ENCODE measurements around the gene KLHL36.
"Not testable (repeated sequence)": the region's sequence is repeated elsewhere in the genome, so short reads cannot be mapped to it uniquely, and the experiment has no call there.

Gene KLHL36

DNA sequence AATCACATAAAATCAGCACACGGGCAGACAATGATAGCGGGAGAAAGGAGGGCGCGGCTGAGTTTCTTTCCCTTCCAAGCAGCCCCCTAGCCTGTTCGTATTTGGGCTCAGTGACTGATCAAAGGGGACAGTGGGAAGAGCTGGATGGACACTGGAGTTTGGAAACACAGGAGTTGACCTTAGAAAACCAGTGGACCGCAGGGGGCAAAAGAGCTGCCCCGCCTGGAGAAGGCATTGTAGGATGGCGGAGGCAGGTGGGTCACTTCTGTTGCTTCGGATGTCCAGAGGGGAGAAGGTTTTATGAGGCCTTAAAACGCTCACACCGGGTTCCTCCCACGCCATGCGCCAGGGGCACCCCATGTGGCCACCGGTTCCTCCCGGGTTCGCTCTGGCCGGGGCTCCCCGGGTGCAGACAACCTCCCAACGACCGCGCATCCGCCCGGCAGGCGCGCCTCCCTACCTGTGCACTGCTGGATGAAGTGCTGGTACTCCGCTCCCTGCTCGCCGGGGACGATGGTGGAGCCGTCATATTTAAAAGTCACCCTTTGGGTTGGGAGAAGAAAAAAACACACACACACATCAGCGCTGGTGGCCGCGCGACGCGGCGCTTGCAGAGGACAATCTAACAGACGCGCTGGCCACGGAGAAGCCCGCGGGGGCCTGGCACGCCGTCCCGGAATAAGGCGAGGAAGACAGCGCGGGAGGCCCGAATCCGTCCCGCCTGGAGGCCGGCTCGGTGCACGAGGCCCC is 31.1 kb upstream of the KLHL36 start:
- DNase-seq = no peak

- peak; percentile 85 for DNase-seq
Observed at GRCh38 chr16:84617791-84618580, 30.3 kb upstream of the KLHL36 start, which contains the start of gene COTL1. TSS of gene COTL1 (minus strand) at chr16:84618078. CDS start at chr16:84617914, 164 bp downstream.

- DNase-seq = no peak
Observed at GRCh38 chr16:84618581-84619460, 29.5 kb upstream of the KLHL36 start.

DNA sequence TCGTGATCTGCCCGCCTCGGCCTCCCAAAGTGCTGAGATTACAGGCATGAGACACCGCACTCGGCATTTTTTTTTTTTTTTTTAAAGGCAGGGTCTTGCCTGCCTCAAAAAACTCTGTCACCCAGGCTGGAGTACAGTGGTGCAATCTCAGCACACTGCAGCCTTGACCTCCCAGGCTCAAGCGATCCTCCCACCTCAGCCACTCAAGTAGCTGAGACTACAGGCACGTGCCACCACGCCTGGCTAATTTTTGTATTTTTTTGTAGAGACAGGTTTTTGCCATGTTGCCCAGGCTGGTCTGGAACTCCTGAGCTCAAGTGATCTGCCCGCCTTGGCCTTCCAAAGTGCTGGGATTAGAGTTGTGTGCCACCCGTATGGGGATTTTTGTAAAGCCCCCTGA is 27.4 kb upstream of the KLHL36 start:
- not testable (repeated sequence) for DNase-seq

GRCh38 chr16:84625556-84625955 is 22.8 kb upstream of the KLHL36 start:
- no peak for DNase-seq

DNA sequence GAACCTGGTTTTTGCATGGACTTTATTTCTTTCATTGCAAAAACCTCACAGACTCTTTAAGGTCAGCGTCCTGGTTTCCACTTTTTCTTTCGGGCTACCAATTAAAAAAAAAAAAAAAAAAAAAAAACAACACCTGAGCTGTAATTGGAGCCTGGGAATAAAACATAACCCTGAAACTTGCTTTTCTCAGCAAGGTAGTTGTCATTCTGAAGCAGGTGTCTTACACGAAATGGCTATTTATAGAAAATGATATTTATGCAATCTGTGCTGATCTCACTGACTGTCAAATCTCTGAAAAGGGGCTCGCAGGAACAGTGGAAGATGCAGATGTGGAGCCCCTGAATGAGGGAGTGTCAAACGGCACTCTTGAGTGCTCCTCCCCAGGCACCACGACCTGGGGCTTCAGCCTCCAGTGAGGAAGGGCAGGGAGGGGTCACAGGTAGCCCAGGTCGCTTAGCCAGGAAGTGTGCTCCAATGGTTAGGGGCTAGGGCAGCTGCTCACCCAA is 20.0 kb upstream of the KLHL36 start:
- no peak for DNase-seq

- DNase-seq = no peak
Observed at GRCh38 chr16:84629580-84629979, 18.7 kb upstream of the KLHL36 start.

GRCh38 chr16:84630009-84630408 is 18.3 kb upstream of the KLHL36 start:
- DNase-seq = no peak

- no peak for DNase-seq
Observed at GRCh38 chr16:84630446-84631152, 17.7 kb upstream of the KLHL36 start.

DNA sequence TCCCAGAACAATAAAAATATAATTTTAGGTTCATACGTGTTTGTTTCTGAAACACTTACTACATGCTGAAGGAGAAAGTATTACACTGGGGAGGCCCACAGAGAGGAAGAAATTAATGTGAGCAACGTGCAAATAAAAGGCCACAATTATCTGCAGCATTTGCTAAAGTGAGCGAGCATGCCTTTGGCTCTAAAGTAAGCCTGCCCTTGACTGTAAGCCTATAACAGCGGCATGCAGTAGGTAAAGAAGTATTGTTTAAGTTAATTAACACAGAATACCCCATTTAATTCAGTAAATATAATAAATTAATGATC is 17.2 kb upstream of the KLHL36 start:
- no peak for DNase-seq

- no peak for DNase-seq
Observed at GRCh38 chr16:84631886-84632285, 16.4 kb upstream of the KLHL36 start.

DNA sequence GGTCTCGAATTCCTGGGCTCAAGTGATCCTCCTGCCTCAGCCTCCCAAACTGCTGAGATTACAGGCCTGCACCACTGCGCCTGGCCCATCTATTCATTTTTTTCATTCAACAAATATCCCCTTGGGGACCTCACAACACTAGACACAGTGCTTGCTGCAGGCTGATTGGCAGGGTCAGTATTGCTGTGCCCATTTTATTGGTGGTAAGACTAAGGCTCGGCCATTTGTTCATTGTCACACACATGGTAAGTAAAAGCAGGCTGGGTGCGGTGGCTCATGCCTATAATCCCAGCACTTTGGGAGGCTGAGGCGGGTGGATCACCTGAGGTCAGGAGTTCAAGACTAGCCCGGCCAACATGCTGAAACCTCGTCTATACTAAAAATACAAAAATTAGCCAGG is 15.4 kb upstream of the KLHL36 start:
- not testable (repeated sequence) for DNase-seq

DNA sequence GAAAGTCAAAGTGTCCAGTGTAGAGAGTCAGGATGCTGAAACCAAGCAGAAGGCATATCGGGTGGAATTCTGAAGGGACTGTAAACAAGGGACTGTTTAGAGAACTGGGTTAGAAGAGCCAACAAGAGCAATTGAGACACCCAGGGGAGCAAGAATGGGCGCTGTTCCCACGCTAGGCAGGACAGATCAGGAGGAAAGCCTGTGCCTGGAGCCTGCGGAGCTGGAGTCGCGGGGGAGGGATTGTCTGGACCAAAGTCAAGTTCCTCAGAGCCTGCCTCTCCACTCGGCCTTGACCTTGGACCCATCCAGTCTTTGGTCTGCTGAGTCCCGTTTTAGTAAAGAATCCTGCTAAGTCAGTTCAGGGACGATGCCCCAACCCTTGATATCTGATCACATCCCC is 14.7 kb upstream of the KLHL36 start:
- DNase-seq = no peak

- DNase-seq = no peak
Observed at GRCh38 chr16:84635702-84636101, 12.6 kb upstream of the KLHL36 start.

DNA sequence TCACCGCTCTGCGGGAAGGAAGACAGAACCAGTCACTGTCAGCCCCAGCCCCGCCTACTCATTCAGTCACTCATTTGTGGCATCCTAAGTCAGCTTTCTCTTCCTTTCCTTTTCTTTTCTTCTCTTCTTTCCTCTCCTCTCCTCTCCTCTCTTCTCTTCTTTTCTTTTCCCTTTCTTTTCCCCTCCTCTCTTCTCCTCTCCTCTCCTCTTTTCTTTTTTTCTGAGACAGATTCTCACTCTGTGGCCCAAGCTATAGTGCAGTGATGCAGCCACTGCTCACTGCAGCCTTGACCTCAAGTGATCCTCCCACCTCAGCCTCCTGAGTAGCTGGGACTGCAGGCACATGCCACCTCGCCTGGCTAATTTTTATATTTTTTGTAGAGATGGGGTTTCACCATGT is 10.6 kb upstream of the KLHL36 start:
- no peak for DNase-seq

GRCh38 chr16:84638231-84638806 is 10.0 kb upstream of the KLHL36 start:
- no peak for DNase-seq

- DNase-seq = no peak
Observed at GRCh38 chr16:84640145-84640544, 8.2 kb upstream of the KLHL36 start.

GRCh38 chr16:84641643-84642358 is 6.5 kb upstream of the KLHL36 start:
- DNase-seq = no peak

DNA sequence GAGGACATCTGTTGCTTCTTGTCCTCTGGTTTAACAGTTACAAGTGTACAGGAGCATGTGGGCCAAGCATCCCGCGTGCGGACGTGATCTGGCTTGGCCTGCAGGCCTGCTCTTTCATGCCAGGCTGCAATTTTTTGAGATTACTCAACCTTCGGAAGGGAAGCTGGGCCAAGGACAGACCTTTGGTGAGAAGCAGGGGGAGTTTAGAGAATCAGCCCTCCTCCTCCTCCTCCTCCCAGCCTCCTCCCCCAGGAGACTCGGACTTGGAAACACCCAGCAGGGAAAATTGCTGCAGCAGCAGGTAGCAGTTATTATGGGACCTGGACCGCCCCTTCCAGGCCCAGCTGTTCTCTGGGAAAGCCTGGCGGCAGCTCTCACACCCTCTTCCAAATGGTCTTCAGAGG is 5.1 kb upstream of the KLHL36 start:
- no peak for DNase-seq

DNA sequence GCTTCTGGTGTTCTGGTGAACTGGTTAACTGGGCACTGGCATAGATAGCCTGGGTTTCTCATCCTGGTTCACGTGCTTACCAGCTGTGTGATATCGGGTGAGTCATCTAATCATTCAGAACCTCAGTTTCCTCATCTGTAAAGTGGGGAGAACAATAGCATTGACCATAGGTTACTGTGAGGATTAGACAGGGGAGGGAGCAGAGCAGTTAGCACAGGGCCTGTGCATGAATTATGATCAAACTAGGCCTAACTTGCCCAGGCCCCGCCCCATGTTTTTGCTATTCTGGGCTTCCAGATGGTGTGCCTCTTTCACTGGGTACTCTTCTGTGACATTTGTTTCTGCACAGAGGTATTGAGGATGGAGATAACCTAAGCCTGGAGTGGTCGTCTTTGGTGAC is 4.6 kb upstream of the KLHL36 start:
- no peak for DNase-seq
